Astrocyte of the cerebellum (primary cell): Measurements from ENCODE around the gene DYNC2I2.
A peak's percentile ranks its signal among the peaks of the same experiment; 100 is the strongest.
"Not testable (repeated sequence)": the region's sequence is repeated elsewhere in the genome, so short reads cannot be mapped to it uniquely, and the experiment has no call there.

Experiments
- DNase-seq: peaks from one replicate; pipeline ENCODE4 v3.0.0-alpha.2; 2011; ENCODE audit warnings: low read depth
- H3K4me3 ChIP-seq: 2 replicates; pipeline ENCODE4 v1.5.1; 2011; ENCODE audit warnings: mild to moderate bottlenecking, low read depth, low read length, moderate library complexity
- CTCF ChIP-seq: IDR thresholded peaks from 2 replicates; pipeline ENCODE4 v1.5.1; 2012; ENCODE audit warnings: low read length, low read depth, moderate library complexity, mild to moderate bottlenecking; ENCODE audit errors: missing control alignments
- in situ Hi-C: cut with HindIII; loops from 2 replicates; pipeline ENCODE4 v1.10.0; 2017; ENCODE audit warnings: low sequenced_read_pairs

Gene DYNC2I2

GRCh38 chr9:128702949-128703615 lies 46.4 kb upstream of the DYNC2I2 start:
- H3K4me3 ChIP-seq: peak overlapping the region; percentile 61
- in situ Hi-C loops: no loop called here
- DNase-seq: no peak
- TF ChIP-seq CTCF: no peak

- DNase-seq: no peak
- peak; percentile 78 for TF ChIP-seq CTCF
- peak within 1 kb of the TSS; percentile 61 for H3K4me3 ChIP-seq
- in situ Hi-C loops: no loop called here
Measured at GRCh38 chr9:128702445-128702948, 45.9 kb upstream of the DYNC2I2 start, which contains the start of gene PKN3. Gene PKN3, plus strand, starts transcription at chr9:128702503. Its CDS starts 413 bp downstream, at chr9:128702916.

- H3K4me3 ChIP-seq: no peak overlapping the region
- in situ Hi-C loops: no loop called here
- DNase-seq: no peak
- no peak for TF ChIP-seq CTCF
Measured at GRCh38 chr9:128701227-128701854, 44.7 kb upstream of the DYNC2I2 start.

GRCh38 chr9:128699096-128699795 lies 42.6 kb upstream of the DYNC2I2 start:
- in situ Hi-C loops: loop anchor here (10.0 kb wide), 1 partner anchor 74 kb away; no protein-coding TSS in a partner anchor
- H3K4me3 ChIP-seq, DNase-seq: not testable (repeated sequence)

- no peak for TF ChIP-seq CTCF
- no peak for DNase-seq
- in situ Hi-C loops: loop anchor here (10.0 kb wide), 1 partner anchor 72 kb away; no protein-coding TSS in a partner anchor
- no peak overlapping the region for H3K4me3 ChIP-seq
Measured at GRCh38 chr9:128696923-128697707, 40.5 kb upstream of the DYNC2I2 start.

DNA sequence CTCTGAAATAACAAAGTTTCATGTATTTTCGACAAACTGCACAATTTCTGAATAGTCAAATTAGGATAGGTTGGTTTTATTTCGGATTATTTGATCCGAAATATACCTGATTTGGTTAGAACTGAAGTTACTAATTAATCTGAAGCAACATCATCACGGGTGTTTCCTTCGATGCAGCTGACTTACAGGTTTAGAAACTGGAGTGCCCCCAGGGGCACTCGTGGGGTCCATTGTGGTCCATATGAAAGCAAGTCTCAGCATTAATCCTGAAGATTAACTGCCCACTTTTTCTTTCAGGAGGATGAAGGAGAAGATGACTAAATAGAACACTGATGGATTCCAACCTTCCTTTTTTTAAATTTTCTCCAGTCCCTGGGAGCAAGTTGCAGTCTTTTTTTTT lies 37.7 kb upstream of the DYNC2I2 start:
- H3K4me3 ChIP-seq: no peak overlapping the region
- in situ Hi-C loops: loop anchor here (10.0 kb wide), 1 partner anchor 70 kb away; no protein-coding TSS in a partner anchor
- no peak for DNase-seq
- no peak for TF ChIP-seq CTCF

GRCh38 chr9:128693738-128694137 lies 37.1 kb upstream of the DYNC2I2 start:
- in situ Hi-C loops: loop anchor here (10.0 kb wide), 1 partner anchor 69 kb away; no protein-coding TSS in a partner anchor
- H3K4me3 ChIP-seq, DNase-seq: not testable (repeated sequence)
